Activated CD4-positive, CD25-positive, alpha-beta regulatory T cell treated with anti-CD3 and anti-CD28 coated beads, Interleukin-2, amount 50 U/mL, for 16 hours (primary cell): ENCODE data around the gene TMEM120B.

ENCODE experiments used
- DNase-seq: peaks from one replicate; pipeline ENCODE4 v3.0.0-alpha.2; 2020; ENCODE audit warnings: low read depth, low spot score

TMEM120B gene

DNA sequence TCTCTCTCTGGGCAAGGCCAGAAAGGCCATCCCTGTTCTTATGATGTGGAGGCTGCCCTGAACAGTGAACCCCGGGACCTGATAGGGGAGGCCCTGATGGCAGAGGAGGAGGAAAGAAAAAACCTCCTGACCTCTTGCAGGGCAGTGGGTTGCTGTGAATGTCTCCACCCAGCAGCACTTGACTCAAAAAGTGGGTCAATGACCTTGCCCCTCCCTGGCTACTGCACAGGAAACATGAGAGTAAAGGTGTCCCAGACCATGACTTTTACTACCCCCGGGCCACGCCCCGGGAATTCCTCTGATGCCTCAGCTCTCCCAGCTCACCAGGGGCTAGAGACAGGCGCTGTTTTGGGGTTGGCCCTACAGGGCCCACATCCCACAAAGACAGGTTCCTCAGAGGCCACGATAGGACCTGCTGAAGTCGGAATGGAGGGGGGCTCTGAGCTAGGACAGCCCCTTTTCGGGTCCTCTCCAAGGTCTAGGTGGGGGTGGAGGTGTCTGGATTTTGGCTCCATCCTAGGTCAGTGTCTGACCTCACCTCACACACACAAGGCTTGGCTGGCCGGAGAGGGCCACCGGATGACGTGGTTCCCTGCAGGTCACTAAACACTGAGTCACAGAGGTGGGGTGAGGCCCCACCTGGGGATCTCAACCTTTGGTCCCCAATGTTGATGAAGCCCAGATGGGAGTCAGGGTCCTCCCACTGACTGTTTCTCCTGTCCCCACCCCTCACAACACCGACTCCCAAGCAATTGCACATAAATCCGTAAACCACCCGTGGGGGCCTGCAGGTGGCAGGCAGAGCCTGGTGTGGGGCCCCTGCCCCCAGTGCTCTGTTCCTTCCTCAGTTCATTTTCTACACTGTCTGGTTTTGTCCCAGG is 79.4 kb downstream of the TMEM120B start:
- no peak for DNase-seq

DNA sequence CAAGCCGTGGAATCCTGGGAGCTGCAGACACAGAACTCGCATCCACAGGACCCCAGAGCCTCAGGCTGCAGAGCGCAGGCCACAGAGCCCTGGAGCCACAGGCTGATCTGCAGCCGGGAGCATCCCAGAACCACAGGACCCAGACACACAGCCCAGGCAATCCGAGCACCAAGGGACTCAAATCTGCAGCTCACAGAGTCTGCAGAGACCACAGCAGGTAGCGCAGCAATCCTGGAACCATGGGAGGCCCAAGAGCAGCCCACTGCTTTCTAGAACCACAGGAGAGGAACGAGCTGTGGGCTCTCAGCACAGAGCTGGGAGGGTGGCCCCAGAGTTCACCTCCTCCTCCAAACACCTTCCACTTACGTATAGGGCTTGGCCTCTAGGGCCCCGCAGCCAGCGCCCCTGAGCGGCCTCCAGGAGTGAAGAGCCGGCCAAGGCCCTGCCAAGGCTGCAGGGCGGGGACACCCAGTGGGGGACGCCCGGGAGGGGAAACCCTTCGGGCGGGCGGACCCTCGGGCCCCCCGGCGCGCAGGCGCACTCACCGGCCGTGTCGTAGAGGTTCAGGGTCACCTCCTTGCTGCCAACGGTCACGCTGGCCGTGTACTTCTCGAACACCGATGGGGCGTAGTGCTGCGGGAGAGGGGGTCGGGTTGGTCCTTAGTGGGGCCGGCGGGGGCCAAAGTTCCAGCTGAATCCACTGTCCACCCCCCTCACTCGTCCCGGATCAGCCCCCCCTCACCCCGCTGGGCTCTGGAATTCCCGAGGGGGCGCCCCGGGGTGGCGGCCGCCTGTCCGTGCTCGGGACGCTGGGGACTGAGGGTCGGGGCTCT is 80.3 kb downstream of the TMEM120B start:
- DNase-seq, result peak; percentile 26

GRCh38 chr12:121793440-121793837 is 80.9 kb downstream of the TMEM120B start, which contains the start of gene RHOF:
Gene RHOF, minus strand, starts transcription at chr12:121793688. Its CDS starts 55 bp downstream, at chr12:121793633.
- DNase-seq, result no peak

DNA sequence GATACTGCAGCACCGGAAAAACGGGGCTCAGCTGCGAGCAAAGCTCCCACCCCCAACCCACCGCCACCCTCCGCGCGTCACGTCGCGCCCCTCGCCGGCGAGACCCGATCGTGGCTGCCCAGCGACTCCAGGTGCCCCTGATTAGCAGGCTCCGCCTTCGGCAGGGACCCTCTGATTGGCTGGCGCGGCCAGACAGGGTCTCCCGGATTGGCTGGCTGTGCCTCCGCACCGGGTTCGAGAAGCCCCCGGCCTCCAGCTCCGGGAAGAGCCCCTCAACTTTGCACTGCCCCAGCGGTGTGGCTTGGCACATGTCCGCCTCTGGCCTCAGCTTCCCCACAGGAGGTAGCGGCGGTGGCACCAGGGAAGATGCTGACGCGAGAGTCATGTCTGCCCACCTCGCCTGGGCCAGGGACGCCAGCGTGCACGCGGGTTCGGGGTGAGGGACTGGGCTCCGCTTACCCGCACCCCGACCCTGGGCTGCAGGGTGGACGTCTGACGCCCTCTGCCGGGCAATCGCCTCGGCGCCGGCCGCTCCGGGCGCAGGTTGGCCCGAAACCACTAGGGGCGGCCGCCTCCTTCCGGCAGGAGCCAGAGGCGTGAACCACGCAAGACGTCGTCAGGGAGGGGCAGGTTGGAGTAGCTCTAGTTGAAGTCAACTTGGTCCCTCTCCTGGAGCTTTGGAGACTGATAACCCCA is 81.4 kb downstream of the TMEM120B start:
- DNase-seq, result peak; percentile 91

DNA sequence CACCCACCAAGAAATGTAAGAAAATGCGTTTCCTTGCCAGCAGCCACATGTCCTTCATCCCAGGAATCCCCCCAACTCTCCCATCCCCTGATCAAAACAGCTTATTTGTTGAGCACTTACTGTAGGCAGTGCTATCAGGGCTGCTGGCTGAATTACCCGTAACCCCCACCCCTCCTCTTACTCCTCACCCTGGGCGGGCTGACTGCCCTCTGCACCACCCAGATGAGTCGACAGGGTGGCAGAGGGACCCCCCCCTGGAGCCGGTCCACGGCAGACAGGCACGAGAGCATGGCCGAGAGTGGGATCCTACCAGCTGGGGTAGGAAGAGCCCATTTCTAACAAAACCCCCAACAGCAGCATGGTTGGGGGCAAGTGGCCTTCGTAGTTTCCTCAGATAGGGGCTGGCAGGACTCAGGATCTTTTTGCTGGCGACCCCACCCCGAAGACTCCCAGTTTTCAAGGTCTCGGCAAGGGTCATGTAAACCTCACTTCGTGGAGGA is 82.0 kb downstream of the TMEM120B start:
- no peak for DNase-seq

DNA sequence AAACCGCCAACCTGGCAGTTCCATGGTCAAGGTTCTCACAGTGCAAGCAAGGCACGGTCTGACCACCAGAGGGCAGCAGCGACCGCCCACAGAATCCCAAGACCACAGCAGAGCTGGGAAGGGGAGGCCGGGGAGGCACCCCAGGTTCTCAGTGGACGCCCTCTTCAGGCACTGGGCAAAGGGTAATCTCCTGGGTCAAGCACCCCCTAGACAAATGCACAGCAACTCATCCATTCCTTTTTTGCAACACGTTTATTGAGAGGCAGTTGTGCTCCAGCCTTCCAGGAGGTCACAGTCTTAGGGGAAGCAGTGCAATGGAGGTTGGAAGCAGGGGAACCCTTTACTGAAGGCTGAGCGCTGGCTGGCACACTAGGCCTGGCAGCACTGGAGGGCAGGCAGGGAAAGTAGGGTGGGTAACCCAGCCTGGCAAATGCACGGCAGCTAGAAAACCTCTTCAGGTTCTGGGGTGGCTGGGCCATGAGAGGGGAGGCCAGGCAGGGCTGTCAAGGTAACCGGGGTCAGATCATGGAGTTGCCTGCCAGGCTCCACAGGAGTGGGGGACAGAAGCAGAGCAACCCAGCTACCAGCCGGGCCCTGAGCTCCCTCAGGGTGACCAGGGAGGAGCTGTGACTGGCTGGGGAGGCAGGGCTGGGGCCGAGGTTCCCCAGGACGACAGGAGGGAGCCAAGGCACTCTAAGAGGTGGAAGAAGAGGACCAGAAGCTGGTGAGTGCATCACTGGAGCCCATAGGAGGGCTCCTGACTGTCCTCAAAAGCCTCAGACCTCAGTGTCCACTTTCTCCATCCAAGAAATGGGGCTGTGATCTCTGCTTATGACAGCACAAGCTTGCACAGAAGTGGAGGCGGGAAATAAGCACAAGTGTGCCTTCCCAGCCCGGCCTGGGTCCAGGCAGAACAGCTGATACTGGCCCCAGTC is 82.7 kb downstream of the TMEM120B start:
- peak; percentile 76 for DNase-seq

GRCh38 chr12:121796855-121797751 is 84.6 kb downstream of the TMEM120B start:
- DNase-seq, result no peak

- DNase-seq, result no peak
Measured at GRCh38 chr12:121797937-121798786, 85.6 kb downstream of the TMEM120B start.

DNA sequence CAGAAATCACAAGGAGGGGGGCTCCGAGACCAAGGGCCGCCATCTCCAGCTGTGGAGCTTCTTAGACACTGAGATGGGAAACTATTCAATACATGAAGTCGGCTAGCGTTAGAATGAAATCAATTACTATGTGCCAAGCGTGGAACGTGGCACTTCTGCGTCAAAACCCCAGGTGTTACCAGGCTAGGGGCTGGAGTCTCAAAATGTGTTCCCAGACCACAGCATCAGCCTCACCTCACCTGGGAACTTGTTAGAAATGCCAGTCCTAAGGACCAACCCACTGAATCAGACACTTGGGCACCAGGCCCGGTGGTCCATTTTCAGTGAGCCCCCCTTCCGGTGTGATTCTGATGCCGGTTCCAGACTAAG is 86.2 kb downstream of the TMEM120B start:
- no peak for DNase-seq

DNA sequence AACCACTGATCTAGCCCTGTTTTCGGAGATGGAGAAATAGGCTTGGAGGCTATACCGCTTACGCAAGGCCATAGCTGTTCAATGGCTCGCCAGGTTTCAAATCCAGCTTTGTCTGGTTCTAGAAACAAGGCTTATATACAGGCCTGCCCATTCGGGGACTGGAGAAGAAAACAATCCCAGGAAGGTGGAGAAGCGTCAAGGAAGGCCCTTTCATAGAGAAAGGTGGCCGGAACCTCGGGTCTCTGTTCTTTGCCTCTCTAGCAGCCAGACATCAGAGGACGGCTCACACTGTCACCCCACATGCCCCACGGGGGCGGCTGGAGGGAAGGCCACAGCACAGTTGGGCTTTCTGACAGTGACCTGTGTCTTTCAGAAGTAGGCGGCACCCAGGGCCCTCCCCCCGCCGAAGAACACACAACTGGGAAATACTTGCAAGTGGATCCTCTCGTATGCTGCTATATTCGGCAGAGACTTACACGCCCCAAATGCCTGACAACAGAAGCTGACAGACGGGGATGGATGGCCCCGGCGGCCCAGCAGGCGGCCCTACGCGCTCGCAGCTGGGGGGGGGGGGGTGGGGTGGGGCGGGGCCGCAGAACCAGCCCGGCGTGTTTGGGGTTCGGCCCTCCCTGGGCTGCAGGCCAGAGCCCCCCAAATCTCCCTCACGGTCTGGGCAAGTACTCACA is 86.7 kb downstream of the TMEM120B start:
- DNase-seq, result no peak

DNA sequence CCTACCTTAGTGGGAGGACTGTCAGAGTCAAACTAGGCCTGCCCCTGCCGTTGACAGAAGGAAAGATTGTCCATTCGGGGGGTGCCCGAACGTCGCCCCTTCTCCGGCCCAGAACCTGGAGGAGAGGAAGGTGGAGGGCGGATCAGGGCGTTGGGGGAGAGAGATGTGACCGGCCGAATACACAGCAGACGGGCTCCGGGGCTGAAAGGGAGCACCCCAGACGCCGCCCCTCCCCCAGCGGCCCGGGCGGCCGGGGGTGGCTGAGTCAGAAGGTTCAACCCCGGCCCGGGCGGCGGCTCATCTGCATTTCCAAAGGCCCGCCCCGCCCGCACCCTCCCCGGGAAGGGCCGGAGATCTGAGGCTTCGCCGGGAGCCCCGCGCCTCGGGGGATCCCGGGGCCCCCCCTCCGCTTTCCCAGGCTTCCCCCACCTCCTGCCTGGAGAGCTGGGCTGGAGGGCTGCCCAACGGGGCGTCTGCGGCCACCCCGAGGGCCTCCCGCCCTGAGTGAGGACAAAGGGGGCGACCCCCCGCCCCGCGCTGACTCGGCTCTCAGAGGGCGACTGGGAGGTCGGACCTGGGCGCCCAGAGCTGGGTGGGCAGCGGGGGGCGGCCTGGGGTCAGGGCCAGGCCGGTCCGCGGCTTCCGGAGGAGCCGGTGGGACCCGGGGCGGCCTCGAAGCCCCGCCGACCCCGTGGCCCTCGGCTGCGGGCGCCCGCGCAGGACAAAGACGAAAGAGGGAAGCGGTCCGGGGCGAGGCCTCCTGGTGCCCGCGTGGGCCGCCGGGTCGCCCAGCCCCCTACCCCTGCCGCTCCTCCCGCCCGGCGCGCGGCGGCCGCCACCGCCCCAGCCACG is 87.5 kb downstream of the TMEM120B start:
- DNase-seq, result peak; percentile 52

DNA sequence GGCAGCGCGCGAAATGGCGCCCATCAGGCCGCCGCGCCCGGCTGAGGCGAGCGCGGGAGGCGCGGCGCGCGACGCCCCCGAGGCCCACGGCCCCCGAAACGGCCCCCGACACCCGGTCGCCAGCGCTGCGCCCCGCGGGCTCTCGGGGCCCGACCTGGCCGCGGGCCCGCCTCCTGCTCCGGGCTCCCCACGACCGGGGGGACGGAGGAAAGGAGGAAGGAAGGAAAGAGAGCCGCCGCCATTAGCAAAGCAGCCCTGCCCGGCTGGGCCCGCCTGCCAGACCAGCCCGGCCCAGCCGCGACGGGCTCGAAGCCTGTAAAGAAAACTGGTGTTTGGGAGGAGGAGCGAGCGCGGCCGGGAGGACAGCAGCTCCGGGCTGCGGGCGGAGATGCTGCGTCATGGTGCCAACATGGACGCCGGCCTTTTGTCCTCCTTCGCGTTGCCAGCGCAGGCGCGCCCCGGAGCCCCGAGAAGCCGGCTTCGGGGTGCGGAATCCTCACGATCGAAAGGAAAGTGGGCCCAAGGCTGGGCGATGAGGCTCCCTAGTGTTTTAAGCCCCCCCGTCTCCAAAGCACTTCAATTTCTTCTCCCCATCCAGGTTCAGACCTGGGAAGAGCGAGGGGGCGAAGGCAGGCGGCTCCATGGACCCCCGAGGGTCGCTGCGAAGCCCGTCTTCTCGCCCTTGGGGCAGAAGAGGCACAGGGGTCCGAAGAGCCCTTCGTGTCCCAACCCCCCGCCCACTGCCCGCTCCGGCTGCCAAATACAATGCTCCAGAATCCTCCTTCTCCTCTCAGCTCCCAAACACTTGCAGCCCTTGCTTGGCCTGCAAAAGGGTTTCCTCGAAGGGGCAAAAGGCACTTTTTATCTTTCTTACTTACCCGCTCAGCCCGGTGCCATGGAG is 88.4 kb downstream of the TMEM120B start:
- DNase-seq, result peak; percentile 38

DNA sequence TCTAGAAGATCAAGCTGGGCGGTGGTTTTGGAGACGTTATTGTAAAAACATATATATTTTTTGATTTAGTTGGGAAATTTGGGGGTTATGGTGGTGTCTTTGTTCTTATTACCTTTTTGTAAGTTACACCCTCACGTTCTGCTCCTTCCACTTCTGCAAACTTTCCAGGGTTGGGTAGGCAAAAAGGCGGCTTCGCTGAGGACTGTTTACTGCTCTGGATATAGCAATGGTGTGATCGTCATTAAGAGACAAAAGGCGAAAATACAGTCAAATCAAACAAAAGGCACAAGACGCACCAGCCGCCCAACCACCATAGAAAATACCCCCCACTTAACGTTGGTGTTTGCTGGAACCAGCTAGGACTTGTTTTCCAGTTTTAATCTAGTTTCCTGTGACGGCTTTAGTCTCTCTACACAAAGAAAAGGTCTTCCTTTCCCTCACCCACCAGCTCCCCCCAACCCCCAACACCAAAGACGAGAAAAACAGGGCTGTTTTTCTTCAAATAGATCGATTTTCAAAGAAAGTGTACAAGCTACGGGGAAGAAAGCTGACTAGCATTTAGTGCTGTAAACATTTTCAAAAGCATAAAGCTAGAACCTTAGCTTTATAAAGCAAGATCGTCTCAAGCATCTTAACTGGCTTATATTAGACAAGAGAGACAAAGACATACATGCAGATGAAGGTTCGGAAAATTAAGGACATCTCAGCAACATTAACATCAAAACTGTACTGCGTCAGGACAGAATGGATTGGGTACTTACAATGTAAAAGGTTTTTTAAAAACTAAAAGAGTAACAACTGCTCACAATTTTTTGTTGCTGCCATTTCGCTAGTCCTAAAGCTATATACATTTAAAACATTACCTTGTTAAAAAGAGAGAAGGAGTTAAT is 89.3 kb downstream of the TMEM120B start:
- peak; percentile 28 for DNase-seq

- DNase-seq, result no peak
Measured at GRCh38 chr12:121802485-121802842, 89.9 kb downstream of the TMEM120B start.
